GM12873 (cell line): ENCODE measurements around the gene TRIM41.

Experiments
- CTCF ChIP-seq: IDR thresholded peaks from 2 replicates; pipeline ENCODE4 v1.5.1; 2012; ENCODE audit warnings: low read depth, mild to moderate bottlenecking, moderate library complexity, low read length, control low read depth; ENCODE audit not compliant: insufficient read depth; ENCODE audit errors: missing control alignments

Gene TRIM41

GRCh38 chr5:181189962-181190710 lies 32.9 kb upstream of the TRIM41 start:
- TF ChIP-seq CTCF: no peak

- TF ChIP-seq CTCF: peak; percentile 47
Measured at GRCh38 chr5:181190711-181191525, 32.2 kb upstream of the TRIM41 start.

- TF ChIP-seq CTCF: no peak
Measured at GRCh38 chr5:181191526-181192336, 31.4 kb upstream of the TRIM41 start.

GRCh38 chr5:181192337-181193046 lies 30.6 kb upstream of the TRIM41 start:
- TF ChIP-seq CTCF: no peak

- no peak for TF ChIP-seq CTCF
Measured at GRCh38 chr5:181193656-181194055, 29.4 kb upstream of the TRIM41 start.

GRCh38 chr5:181194489-181195248 lies 28.4 kb upstream of the TRIM41 start:
- no peak for TF ChIP-seq CTCF
